Stimulated activated CD8-positive, alpha-beta memory T cell treated with anti-CD3 and anti-CD28 coated beads, Interleukin-2, amount 100 ng/mL, for 48 hours (primary cell): ENCODE data around the gene CGREF1.

Experiments
- DNase-seq, 2 donors: peaks; one replicate each; pipeline ENCODE4 v3.0.0-alpha.2; 2020; ENCODE audit warnings: low read depth in 2 of 2

The CGREF1 gene

DNA sequence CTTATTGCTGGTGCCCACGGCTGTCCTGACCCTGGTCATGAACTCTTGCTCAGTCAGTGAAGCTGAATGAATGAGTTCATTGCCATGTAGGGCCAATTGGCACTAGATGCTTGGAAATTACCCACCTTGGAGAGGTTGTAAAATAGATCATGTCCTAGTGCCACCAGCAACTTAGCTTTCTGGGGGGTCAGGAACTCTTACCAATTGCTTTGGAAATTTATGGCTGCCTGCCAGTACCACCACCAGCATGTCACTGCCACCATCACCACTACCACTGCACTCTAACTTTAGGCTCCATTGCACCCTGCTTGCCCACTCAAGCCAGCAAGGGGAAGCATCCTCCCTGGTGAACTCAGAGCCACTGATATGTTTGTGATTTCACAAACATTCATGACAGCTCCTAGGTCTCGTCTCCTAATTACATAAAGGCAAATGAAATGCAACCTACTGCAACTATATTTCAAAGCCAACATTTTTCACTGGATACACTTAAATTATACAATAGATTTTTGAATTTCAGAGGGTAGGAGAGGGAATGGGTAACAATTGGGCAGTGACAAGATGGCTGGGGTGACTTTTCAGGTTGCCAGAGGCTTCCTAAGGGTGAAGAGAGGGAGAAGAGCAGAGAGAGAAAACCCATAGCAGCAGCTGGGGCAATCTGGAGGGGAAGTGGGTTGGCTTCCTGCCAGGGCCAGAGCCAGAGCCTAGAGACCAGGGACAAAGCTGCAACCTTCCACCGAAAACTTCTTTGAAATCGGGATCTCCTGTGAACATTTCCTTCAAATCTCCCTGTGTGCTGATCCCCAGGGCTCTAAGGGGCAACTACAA lies 44.0 kb downstream of the CGREF1 start:
- DNase-seq = peak in 1 of 2 donors; percentile 21

DNA sequence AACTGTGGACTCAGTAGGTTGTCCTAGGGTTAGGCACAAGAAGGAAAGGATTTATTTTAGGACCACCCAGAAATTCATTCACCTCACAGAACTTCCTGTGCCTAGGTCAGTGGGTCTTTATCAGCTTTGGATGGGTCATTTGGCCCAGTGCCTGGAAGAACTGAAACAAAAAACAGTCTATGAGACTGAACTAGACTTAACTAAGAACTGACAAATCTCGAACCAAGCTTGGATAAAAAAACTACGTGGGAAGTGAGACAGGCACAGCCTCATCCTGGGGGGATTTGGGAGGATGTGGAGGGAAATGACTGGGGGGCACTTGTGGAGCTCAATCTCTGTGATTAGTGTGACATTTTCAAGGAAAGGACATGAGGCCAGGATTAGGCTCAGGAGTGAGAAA lies 45.1 kb downstream of the CGREF1 start:
- no peak for DNase-seq

DNA sequence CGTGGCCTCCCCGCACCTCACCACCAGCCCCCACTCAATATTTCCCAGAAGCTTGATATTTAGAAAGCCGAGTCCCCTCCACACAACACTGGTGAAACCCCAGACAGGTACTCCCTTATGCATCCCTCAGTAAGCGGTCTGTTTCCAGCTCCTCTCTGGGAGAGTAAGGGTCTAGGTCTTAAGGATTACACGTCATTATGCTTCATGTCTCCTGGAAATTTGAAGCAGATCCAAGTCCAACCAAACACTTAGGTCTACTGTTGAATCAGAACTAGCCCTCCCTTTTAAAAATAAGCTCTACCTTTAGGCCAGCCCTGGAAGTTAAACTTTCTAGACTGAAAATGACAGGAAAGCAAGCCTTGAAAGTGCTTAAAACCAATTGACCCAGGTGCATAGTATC lies 46.0 kb downstream of the CGREF1 start:
- DNase-seq = no peak

DNA sequence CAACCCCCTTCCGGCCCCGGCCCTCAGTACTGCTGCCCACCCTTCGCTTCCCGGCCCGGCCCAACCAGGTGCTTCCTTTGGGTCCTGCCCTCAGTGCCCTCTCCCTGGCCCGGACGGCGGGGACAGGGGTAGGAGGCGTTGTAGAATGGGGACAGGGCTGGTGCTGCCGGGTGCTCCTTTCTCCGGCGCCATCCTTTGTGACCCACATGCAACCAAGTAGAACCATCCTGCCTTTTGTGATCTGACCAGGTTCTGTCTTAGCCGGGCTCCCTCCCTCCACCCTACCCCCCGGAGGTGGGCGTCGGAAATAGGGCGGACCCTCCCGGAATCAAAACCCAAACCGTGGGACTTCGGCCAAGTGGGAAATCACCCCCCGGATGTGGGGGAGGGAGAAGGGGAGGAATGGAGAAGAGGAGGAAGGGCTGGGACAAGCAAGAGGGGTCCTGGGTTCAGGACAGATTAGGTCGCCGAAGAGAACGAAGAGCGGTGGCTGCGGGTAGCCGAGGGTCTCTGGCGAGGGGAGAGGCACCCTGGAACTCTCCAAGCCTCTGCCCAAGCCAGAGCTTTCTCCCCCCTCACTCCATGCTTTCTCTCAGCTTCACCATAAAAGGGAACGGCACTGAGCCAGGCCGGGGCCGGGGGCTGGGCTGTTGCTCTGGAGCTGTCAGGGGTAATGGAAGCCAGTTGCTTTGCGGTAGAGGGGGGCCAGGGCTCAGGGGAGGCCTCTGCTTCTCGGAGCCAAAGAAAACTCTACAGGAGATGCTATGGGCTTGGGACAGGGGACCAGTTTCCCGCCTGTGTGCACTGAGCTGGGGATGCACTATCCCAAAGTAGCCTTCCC lies 46.7 kb downstream of the CGREF1 start:
- peak; percentile 28 to 29 for DNase-seq

GRCh38 chr2:27071277-27071989 lies 47.5 kb downstream of the CGREF1 start, which contains the start of gene OST4:
OST4 (minus strand) TSS chr2:27071654.
- peak; percentile 87 to 91 for DNase-seq

DNA sequence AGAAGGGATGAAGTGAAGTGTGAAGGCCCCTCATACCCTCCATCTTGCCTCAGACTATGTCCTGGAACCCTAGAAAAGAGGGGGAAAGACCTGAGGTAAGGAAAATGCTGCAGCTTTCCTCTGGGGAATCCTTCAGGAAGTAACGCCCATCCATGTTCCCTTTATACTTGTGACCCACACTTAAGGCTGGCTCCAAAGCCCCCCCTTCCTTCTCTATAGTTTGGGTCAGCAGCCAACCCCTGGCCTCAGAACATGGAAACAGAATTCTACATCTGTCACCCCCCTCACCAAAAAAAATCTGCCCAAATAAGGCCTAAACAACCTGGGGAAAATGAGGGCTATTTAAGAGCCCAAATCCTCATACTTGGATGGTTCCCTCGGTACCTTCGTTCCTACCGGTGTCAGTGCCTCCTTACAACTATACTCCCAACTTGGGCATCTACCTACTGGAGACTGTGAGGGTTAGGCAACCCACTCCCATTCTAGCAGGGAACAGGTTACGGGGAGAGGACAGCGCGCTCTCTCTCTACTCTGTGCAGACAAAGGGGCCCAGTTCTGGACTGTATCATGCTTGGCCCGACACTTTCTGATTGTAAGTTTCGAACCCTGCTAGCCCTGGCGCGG lies 48.2 kb downstream of the CGREF1 start:
- DNase-seq = no peak

DNA sequence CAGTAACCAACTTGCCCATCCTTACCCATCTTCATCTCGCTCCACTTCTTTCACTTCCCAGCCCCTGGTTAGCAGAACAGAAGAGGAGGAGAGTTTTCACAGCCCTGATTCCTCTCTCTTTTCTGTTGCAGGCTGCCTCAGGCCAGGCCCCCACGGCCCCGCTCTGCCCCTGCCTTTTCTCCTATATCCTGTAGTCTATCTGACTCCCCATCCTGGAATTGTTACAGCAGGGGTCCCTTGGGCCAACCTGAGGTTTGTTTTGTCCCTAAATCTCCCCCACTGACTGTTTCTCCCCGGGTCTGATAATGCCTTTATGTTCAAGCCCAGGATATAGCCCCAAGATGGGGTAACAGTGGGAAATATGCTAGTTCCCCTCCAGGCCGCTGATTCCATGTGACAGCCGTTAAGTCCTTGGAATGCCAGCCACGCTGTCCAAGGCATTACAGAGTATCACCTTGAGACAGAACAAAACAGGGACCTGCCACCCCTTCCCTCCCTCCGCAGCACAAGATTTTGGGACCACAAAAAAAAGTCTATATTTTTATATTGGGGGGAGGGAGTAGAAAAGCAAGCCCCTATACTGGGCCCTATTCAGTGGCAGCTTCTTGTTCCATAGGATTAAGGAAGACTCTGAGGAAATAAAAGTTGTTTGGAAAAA lies 48.8 kb downstream of the CGREF1 start:
- no peak for DNase-seq

- no peak for DNase-seq
Measured at GRCh38 chr2:27069436-27069835, 49.5 kb downstream of the CGREF1 start.

DNA sequence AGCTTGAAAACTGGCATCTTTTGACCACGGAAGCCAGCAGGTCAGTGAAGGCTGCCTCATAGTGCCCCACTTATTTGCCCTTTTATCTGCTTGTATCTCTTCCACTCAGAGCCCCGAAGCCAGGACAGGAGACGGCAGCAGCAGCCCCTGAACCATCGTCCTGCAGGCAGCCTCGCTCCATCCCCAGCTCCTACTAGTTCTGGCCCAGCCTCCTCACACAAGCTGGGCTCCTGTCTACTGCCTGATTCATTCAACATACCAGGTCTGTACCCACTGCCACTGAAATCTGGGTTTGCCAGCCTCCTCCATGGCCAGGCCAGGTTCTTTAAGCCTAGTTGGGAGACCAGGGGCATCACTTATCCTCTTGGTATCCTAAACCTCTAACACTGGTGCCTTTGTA lies 51.5 kb downstream of the CGREF1 start:
- no peak for DNase-seq

DNA sequence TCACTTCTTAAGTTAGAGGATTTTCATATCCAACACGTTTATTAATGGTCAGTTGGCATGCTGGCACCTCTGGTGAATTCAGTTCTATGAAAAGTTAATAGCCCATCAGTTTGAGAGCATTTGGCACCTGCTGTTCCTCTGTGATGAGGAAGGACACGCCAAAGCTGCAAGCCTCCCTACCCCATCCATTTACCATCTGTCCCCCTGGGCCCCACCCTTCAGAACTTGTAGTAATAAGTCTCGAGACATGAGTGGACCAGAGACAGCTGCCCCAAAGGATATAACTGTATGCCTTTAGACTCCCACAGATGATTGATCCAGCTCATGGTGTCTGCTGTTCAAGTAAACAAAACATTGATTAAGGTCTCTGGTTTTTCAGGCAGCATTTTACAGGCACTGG lies 53.8 kb downstream of the CGREF1 start:
- no peak for DNase-seq

DNA sequence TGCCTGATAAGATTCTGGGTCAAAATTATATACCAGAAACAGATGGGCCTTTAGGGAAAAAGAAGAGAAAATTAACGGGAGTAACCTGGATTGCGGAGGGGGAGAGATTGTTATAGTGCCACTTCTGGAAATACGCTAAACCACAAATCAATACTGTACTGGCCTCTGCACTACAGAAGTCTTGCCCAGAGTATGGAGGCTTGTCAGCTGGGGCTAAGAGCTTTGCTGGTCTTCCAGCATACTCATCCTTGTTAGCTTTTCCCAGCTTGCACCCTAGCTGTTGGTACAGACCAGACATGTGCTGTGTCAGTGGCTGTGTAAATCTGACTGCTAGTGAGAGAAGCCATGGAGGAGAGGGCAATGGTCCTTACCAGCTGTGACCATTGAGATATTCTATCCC lies 58.6 kb downstream of the CGREF1 start:
- DNase-seq = no peak

DNA sequence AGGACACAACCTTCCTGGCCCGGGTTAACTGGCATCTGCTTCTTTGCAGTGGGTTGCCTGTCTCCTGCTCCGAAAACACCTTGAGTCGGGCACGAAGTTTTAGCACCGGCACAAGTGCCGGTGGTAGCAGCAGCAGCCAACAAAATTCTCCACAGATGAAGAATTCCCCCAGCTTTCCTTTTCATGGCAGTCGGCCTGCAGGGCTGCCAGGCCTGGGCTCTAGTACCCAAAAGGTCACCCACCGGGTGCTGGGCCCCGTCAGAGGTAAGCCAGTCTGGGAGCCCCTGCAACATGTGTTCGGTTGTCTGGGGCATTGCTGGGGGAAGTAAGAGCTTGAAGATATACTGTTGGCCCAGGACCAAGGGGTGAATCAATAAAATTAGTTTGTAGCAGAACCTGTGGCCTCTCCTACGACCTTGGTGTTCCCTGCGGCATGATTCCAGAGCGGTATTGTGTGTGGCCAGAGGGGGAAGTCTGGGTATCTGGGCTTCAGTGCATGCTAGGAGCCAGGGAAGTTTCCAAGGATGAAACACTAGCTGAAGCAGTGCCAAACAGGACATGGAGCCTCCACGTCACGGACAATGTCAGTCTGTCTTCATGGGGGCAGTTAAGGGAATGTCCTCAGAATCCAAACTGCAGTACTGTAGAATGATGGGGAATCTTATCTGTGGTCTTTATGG lies 59.6 kb downstream of the CGREF1 start:
- DNase-seq = no peak

DNA sequence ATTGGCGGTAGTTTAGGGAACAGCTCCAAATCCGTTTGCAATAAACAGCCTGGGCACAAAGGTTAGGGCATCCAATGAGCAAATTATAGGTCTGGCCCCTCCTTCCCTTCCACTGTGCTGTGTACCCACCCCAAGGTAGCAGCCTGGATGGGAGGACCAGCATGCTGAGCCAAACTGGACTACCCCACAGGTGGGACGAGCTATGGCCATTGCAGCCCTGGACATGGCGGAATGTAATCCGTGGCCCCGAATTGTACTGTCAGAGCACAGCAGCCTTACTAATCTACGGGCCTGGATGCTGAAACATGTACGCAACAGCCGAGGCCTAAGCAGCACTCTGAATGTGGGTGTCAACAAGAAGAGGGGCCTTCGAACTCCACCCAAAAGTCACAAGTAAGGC lies 60.7 kb downstream of the CGREF1 start:
- no peak for DNase-seq

GRCh38 chr2:27057184-27057583 lies 61.7 kb downstream of the CGREF1 start:
- no peak for DNase-seq

DNA sequence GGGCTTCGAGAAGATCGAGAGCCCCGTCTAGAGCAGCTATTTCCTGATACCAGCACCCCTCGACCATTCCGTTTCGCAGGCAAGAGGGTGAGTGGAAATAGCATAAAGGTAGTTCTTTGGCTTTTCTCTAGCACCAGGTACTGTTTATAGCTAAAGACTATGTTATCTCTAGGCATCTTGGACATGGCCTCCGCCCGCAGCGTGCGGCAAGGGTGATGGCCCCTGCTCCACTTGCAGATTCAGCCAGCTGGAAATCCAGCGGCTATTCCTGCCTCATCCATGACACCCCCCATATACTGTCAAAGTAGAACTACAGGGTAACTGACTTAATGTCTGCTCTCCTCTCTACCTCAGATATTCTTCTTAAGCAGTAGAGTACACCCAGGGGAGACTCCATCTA lies 64.2 kb downstream of the CGREF1 start:
- DNase-seq = no peak

- no peak for DNase-seq
Measured at GRCh38 chr2:27053776-27054175, 65.2 kb downstream of the CGREF1 start.

- no peak for DNase-seq
Measured at GRCh38 chr2:27053321-27053720, 65.6 kb downstream of the CGREF1 start.

GRCh38 chr2:27051902-27052645 lies 66.9 kb downstream of the CGREF1 start:
- DNase-seq = peak in 1 of 2 donors; percentile 33

- DNase-seq = peak; percentile 82 to 92
Measured at GRCh38 chr2:27050996-27051901, 67.7 kb downstream of the CGREF1 start, which contains the start of gene AGBL5. AGBL5 (plus strand) TSS chr2:27051668; CDS start chr2:27052959, 1,291 bp downstream.
